ENCODE measurements around the gene DMRT3. TPM values are rescaled to one million over a fixed set of nuclear protein-coding genes. Genes with fewer than 3 reads are reported as not detected.

DMRT3 gene
- total and polyA plus RNA-seq, 2 donors (not counting 1 experiment from before 2014, with no cell fraction given): not detected

GRCh38 chr9:928363-929042 is 48.0 kb upstream of the DMRT3 start:
- Histone ChIP-seq H3K4me1 (ENCODE audit: control insufficient read depth, extremely low read depth, insufficient read depth, low read length) (no peaks in the 10 kb centered on the region), H3K9me3 (ENCODE audit: control insufficient read depth, insufficient read depth, low read depth, low read length) (no peaks in the 10 kb centered on the region)
- no peak for DNase-seq (ENCODE audit: low read depth in 2 of 2)

GRCh38 chr9:929719-930118 is 46.7 kb upstream of the DMRT3 start:
- H3K36me3 ChIP-seq (ENCODE audit: control insufficient read depth, insufficient read depth, low read length): no peaks in the 10 kb centered on the region
- no peaks in the 10 kb centered on the region for H4K20me1 ChIP-seq (ENCODE audit: control insufficient read depth, extremely low read depth, insufficient read depth, low read length)
- no peaks in the 10 kb centered on the region for H3K27me3 ChIP-seq (ENCODE audit: control insufficient read depth, insufficient read depth, low read length)
- H2AFZ ChIP-seq (ENCODE audit: low read length): no peak overlapping the region
- no peak for DNase-seq (ENCODE audit: low read depth in 2 of 2)
- H3K4me2 ChIP-seq (ENCODE audit: extremely low read depth, insufficient read depth, low read length): no peak overlapping the region
- no peak overlapping the region for H3K9ac ChIP-seq (ENCODE audit: insufficient read depth, low read length)
- no peak overlapping the region for H3K27ac ChIP-seq (ENCODE audit: insufficient read depth, low read length)
- no peaks in the 10 kb centered on the region for H3K4me1 ChIP-seq (ENCODE audit: control insufficient read depth, extremely low read depth, insufficient read depth, low read length)
- no peak overlapping the region for H3K4me3 ChIP-seq (replicated peaks in 1 of 4; ENCODE audit: control extremely low read depth in 1 of 4, insufficient read depth in 1 of 4, low read depth in 3 of 4, low read length in 4 of 4)
- no peaks in the 10 kb centered on the region for H3K79me2 ChIP-seq (ENCODE audit: control insufficient read depth, insufficient read depth, low read length)
- TF ChIP-seq EZH2 (IDR thresholded peaks at IDR 0.05; ENCODE audit: low read length, missing control alignments): no peak
- TF ChIP-seq, protein P1, sequence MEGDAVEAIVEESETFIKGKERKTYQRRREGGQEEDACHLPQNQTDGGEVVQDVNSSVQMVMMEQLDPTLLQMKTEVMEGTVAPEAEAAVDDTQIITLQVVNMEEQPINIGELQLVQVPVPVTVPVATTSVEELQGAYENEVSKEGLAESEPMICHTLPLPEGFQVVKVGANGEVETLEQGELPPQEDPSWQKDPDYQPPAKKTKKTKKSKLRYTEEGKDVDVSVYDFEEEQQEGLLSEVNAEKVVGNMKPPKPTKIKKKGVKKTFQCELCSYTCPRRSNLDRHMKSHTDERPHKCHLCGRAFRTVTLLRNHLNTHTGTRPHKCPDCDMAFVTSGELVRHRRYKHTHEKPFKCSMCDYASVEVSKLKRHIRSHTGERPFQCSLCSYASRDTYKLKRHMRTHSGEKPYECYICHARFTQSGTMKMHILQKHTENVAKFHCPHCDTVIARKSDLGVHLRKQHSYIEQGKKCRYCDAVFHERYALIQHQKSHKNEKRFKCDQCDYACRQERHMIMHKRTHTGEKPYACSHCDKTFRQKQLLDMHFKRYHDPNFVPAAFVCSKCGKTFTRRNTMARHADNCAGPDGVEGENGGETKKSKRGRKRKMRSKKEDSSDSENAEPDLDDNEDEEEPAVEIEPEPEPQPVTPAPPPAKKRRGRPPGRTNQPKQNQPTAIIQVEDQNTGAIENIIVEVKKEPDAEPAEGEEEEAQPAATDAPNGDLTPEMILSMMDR (conservative IDR thresholded peaks at IDR 0.05 in 1 of 2, IDR thresholded peaks at IDR 0.05 in 1 of 2; ENCODE audit: low read depth in 1 of 2, low read length in 2 of 2): no peak
- H3K9me3 ChIP-seq (ENCODE audit: control insufficient read depth, insufficient read depth, low read depth, low read length): no peaks in the 10 kb centered on the region

More at GRCh38 chr9:928363-929042, 48.0 kb upstream of the DMRT3 start:
- H3K36me3 ChIP-seq (ENCODE audit: control insufficient read depth, insufficient read depth, low read length): no peaks in the 10 kb centered on the region
- no peak overlapping the region for H2AFZ ChIP-seq (ENCODE audit: low read length)
- no peaks in the 10 kb centered on the region for H3K79me2 ChIP-seq (ENCODE audit: control insufficient read depth, insufficient read depth, low read length)
- H4K20me1 ChIP-seq (ENCODE audit: control insufficient read depth, extremely low read depth, insufficient read depth, low read length): no peaks in the 10 kb centered on the region
- no peak for TF ChIP-seq EZH2 (IDR thresholded peaks at IDR 0.05; ENCODE audit: low read length, missing control alignments)
- TF ChIP-seq, protein P1 (conservative IDR thresholded peaks at IDR 0.05 in 1 of 2, IDR thresholded peaks at IDR 0.05 in 1 of 2; ENCODE audit: low read depth in 1 of 2, low read length in 2 of 2): peak in 1 of 2 donors; percentile 27
- no peak overlapping the region for H3K9ac ChIP-seq (ENCODE audit: insufficient read depth, low read length)
- H3K4me3 ChIP-seq (replicated peaks in 1 of 4; ENCODE audit: control extremely low read depth in 1 of 4, insufficient read depth in 1 of 4, low read depth in 3 of 4, low read length in 4 of 4): no peak overlapping the region
- no peaks in the 10 kb centered on the region for H3K27me3 ChIP-seq (ENCODE audit: control insufficient read depth, insufficient read depth, low read length)
- H3K4me2 ChIP-seq (ENCODE audit: extremely low read depth, insufficient read depth, low read length): no peak overlapping the region
- no peak overlapping the region for H3K27ac ChIP-seq (ENCODE audit: insufficient read depth, low read length)

DNA sequence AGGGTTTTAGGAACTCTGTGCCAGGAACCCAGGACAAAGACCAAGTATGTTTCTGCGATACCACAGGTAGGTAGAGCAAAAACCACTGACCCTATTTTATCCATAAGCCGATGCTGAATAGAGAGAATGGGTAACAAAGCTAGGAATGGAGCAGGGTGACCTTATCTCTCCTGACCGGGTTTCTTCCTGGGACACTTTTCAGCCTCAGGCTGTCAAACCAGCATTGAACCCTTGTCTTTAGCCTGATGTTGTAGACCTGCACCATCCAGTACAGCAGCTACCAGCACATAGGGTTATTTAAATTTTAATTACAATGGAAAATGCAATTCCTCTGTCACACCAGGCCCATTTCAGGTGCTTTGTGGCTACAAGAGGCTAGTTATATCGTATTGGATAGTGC is 43.1 kb upstream of the DMRT3 start:
- Histone ChIP-seq H3K4me1 (ENCODE audit: control insufficient read depth, extremely low read depth, insufficient read depth, low read length) (no peaks in the 10 kb centered on the region), H4K20me1 (ENCODE audit: control insufficient read depth, extremely low read depth, insufficient read depth, low read length) (no peaks in the 10 kb centered on the region), H2AFZ (ENCODE audit: low read length) (no peak overlapping the region), H3K79me2 (ENCODE audit: control insufficient read depth, insufficient read depth, low read length) (no peaks in the 10 kb centered on the region), H3K9me3 (ENCODE audit: control insufficient read depth, insufficient read depth, low read depth, low read length) (no peaks in the 10 kb centered on the region), H3K4me2 (ENCODE audit: extremely low read depth, insufficient read depth, low read length) (no peak overlapping the region), H3K9ac (ENCODE audit: insufficient read depth, low read length) (no peak overlapping the region), H3K36me3 (ENCODE audit: control insufficient read depth, insufficient read depth, low read length) (no peaks in the 10 kb centered on the region), H3K27me3 (ENCODE audit: control insufficient read depth, insufficient read depth, low read length) (peaks cover 2% of the 10 kb centered on the region), H3K4me3 (replicated peaks in 1 of 4; ENCODE audit: control extremely low read depth in 1 of 4, insufficient read depth in 1 of 4, low read depth in 3 of 4, low read length in 4 of 4) (no peak overlapping the region), H3K27ac (ENCODE audit: insufficient read depth, low read length) (no peak overlapping the region)
- no peak for TF ChIP-seq EZH2 (IDR thresholded peaks at IDR 0.05; ENCODE audit: low read length, missing control alignments)
- TF ChIP-seq, protein P1 (conservative IDR thresholded peaks at IDR 0.05 in 1 of 2, IDR thresholded peaks at IDR 0.05 in 1 of 2; ENCODE audit: low read depth in 1 of 2, low read length in 2 of 2): no peak
- DNase-seq (ENCODE audit: low read depth in 2 of 2): no peak

Measured in fibroblast of lung (primary cell).